ENCODE data around the gene DPP9. TPM values are rescaled to one million over a fixed set of nuclear protein-coding genes. Genes with fewer than 3 reads are reported as not detected.
A peak's percentile ranks its signal among the peaks of the same experiment; 100 is the strongest.
"Not testable (repeated sequence)": the region's sequence is repeated elsewhere in the genome, so short reads cannot be mapped to it uniquely, and the experiment has no call there.

DPP9 gene
- total RNA-seq, 6 experiments from 2014 or later = 47.3 to 118 (median 54.5) TPM

DNA sequence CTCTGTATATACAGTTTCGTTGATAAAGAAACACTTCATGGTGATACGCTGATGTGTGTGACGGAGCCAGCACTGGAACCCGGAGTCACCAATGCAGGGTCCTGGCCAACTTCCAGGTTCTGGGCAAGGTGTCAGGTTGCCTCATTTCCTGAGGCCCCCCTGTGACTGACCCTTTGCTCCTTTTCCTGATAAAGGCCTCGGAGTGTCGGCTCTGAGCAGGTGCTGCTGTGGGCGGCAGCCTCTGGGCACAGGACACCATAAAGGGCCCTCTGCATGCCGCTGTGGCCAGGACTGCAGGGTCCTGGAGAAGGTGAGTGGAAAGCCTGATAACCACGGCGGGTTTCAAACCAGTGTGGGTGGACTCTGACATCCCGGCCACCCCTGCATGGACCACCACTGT lies 36.2 kb downstream of the DPP9 start:
- Histone ChIP-seq H3K36me3 (peaks cover 0 to 93% (median 48%) of the 10 kb centered on the region in 4 donors), H3K9me3 (no peaks in the 10 kb centered on the region), H3K4me1 (peaks cover 0 to 9% (median 3%) of the 10 kb centered on the region in 4 donors), H3K27me3 (no peaks in the 10 kb centered on the region), H3K4me3 (no peak overlapping the region), H3K27ac (no peak overlapping the region)
- no peak for ATAC-seq
- TF ChIP-seq POLR2A (IDR thresholded peaks at IDR 0.05) = no peak
- TF ChIP-seq, protein P1, sequence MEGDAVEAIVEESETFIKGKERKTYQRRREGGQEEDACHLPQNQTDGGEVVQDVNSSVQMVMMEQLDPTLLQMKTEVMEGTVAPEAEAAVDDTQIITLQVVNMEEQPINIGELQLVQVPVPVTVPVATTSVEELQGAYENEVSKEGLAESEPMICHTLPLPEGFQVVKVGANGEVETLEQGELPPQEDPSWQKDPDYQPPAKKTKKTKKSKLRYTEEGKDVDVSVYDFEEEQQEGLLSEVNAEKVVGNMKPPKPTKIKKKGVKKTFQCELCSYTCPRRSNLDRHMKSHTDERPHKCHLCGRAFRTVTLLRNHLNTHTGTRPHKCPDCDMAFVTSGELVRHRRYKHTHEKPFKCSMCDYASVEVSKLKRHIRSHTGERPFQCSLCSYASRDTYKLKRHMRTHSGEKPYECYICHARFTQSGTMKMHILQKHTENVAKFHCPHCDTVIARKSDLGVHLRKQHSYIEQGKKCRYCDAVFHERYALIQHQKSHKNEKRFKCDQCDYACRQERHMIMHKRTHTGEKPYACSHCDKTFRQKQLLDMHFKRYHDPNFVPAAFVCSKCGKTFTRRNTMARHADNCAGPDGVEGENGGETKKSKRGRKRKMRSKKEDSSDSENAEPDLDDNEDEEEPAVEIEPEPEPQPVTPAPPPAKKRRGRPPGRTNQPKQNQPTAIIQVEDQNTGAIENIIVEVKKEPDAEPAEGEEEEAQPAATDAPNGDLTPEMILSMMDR (IDR thresholded peaks at IDR 0.05) = no peak
- DNase-seq = no peak
- intact Hi-C loops (cut with DNase I) = no loop called here
- WGBS (ENCODE audit: insufficient coverage, low coverage, low lambda C conversion rate, missing lambda C conversion rate) = 84% methylated on average over 3 of the region's 11 CpGs

DNA sequence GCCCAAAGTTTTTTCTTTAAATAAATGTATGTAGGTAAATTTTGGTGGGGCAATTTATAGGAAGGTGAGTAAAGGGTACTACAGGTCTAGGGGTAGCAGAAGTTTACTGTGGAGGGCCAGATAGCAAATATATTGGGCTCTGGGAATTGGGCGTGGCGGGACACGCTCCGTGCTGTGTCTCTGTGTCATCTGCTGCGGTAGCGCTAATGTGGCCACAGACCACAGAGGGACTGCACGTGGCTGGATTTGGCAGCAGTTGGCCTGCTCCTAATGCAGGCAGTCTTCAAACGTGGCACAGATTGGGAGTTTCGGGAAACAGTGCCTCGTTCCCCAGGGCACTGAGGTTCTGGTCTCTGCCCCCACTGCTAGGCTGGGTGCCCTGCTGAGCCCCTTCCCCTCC lies 36.9 kb downstream of the DPP9 start:
- ATAC-seq (no peak), DNase-seq (no peak)
- H3K27me3 ChIP-seq = no peaks in the 10 kb centered on the region
- H3K27ac ChIP-seq = no peak overlapping the region
- H3K36me3 ChIP-seq = peaks cover 0 to 94% (median 47%) of the 10 kb centered on the region in 4 donors
- intact Hi-C loops (cut with DNase I) = no loop called here
- H3K4me1 ChIP-seq = peaks cover 0 to 3% (median under 1%) of the 10 kb centered on the region in 4 donors
- WGBS (ENCODE audit: insufficient coverage, low coverage, low lambda C conversion rate, missing lambda C conversion rate) = 100% methylated on average over 6 of the region's 10 CpGs
- no peak overlapping the region for H3K4me3 ChIP-seq
- no peaks in the 10 kb centered on the region for H3K9me3 ChIP-seq
- TF ChIP-seq, protein P1 (IDR thresholded peaks at IDR 0.05) = no peak
- no peak for TF ChIP-seq POLR2A (IDR thresholded peaks at IDR 0.05)

DNA sequence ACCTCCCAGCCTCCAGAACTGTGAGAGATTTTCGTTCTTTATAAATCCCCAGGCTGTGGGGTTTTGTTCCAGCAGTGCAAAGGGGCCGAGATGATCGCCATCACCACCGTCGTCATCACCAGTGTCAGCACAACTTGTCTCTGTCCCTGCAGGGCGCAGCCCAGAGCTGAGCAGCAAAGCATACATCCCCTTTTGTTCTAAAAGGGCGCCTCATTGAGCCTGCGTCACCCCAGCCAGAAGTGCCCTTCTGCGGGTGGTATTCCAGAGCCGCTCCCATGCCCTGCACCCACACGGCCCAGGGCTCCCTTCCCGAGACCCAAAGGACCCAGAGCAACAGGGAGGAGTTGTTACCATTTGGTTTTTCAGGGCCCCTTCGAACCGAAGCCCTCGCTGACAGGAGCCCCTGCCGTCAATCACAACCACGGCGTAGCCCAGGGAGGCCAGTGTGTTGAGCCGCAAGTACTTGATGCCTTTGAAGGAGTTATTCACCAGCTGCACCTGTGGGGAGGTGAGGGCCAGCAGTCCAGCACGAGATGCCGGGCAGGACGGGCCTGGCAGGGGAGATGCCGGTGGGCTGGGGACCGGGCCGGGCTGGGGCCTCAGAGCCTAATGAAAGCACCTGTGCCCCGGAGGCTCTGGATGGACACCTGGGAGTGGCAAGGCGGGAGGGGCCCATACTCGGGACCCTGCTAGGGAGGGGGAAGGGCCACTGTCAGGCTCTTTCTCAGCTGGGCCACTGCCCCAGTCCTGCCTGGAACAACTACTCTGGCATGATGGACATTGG lies 39.1 kb downstream of the DPP9 start:
- TF ChIP-seq, protein P1 (IDR thresholded peaks at IDR 0.05) = no peak
- no peak for TF ChIP-seq POLR2A (IDR thresholded peaks at IDR 0.05)
- H3K36me3 ChIP-seq = peaks cover 0 to 97% (median 43%) of the 10 kb centered on the region in 4 donors
- no peak for ATAC-seq

DNA sequence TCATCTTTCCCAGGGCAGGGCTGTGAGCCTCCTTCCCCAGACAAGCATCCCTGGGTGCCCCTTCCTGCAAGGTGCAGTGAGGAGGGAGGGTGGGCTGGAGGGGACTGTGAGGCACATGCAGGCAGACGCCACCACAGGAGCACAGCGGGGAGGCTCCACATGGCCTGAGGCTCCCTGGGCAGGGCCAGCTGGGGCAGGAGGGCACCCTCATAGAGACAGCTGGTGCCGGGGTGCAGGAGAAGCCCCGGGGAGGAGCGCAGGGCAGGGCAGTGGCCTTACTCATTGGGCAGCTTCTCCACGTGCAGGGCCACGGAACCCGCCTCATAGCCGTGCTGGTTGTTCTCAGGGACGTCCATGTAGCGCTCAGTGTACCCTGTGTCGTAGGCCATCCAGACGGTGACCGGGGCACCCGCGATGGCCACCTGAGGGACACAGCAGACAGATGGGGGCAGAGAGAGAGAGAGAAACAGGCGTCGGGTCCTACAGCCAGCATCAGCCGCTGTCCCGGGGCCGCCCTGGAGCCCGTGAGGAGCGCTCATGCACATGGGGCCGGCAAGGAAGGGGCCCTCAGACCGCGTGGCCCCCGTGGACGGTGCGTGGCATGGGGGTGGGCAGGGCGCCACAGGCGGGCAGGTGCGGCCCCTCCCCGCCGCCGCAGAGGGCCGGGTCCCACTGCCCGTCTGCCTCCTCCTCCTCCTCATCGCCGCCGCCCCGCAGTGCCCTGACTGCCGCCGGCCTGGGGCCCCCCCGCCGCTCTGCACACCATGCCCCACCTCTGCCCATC lies 41.0 kb downstream of the DPP9 start:
- no CpG with 5 or more reads among the region's 45 CpGs for WGBS (ENCODE audit: insufficient coverage, low coverage, low lambda C conversion rate, missing lambda C conversion rate)

More for the DNA sequence above, 39.1 kb downstream of the DPP9 start:
- intact Hi-C loops (cut with DNase I) = no loop called here
- Histone ChIP-seq H3K4me1 (no peaks in the 10 kb centered on the region), H3K27ac (no peak overlapping the region), H3K4me3 (no peak overlapping the region), H3K9me3 (no peaks in the 10 kb centered on the region), H3K27me3 (no peaks in the 10 kb centered on the region)
- WGBS (ENCODE audit: insufficient coverage, low coverage, low lambda C conversion rate, missing lambda C conversion rate) = 86% methylated on average over 5 of the region's 28 CpGs
- no peak for DNase-seq

DNA sequence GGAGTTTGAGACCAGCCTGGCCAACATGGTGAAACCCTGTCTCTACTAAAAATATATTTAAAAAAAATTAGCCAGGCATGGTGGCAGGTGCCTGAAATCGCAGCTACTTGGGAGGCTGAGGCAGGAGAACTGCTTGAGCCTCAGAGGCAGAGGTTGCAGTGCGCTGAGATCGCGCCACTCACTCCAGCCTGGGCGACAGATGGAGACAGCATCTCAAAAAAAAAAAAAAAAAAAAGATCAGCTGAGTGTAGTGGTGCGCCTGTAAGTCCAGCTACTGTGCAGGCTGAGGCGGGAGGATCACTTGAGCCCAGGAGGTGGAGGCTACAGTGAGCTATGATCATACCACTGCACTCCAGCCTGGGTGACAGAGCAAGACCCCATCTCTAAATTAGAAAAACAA lies 43.6 kb downstream of the DPP9 start:
- H3K4me3 ChIP-seq; DNase-seq; H3K4me1 ChIP-seq; H3K9me3 ChIP-seq; H3K27me3 ChIP-seq; ATAC-seq; H3K27ac ChIP-seq; intact Hi-C loops (cut with DNase I): not testable (repeated sequence)
- H3K36me3 ChIP-seq = peaks cover 0 to 91% (median 28%) of the 10 kb centered on the region in 4 donors
- WGBS (ENCODE audit: insufficient coverage, low coverage, low lambda C conversion rate, missing lambda C conversion rate) = 96% methylated on average over 5 of the region's 7 CpGs

More for the DNA sequence above, 41.0 kb downstream of the DPP9 start:
- no peak overlapping the region for H3K27ac ChIP-seq
- no peaks in the 10 kb centered on the region for H3K4me1 ChIP-seq
- peaks cover 0 to 93% (median 35%) of the 10 kb centered on the region in 4 donors for H3K36me3 ChIP-seq
- intact Hi-C loops (cut with DNase I) = no loop called here
- no peak for TF ChIP-seq POLR2A (IDR thresholded peaks at IDR 0.05)
- TF ChIP-seq, protein P1 (IDR thresholded peaks at IDR 0.05) = no peak
- H3K27me3 ChIP-seq = no peaks in the 10 kb centered on the region
- H3K4me3 ChIP-seq = no peak overlapping the region
- no peaks in the 10 kb centered on the region for H3K9me3 ChIP-seq
- ATAC-seq (peak in 1 of 4 donors; percentile 4), DNase-seq (no peak)

Data from right lobe of liver (tissue), 6 donors.